ENCODE measurements around the gene ANKRD44.

- TF ChIP-seq CTCF (IDR thresholded peaks at IDR 0.05) (no peak), POLR2A (IDR thresholded peaks at IDR 0.05) (no peak)
Measured at GRCh38 chr2:197348721-197349360, 38.3 kb upstream of the ANKRD44 start.
